GM18519 (cell line): Measurements from ENCODE around the gene SESN3.
"Not testable (repeated sequence)": the region's sequence is repeated elsewhere in the genome, so short reads cannot be mapped to it uniquely, and the experiment has no call there.

Experiments
- ATAC-seq: cut with Tn5 transposase; IDR thresholded peaks from one replicate; pipeline ENCODE4 v1.9.1; 2021; ENCODE audit warnings: mild to moderate bottlenecking, moderate library complexity; ENCODE audit not compliant: unreplicated experiment, low FRiP score

Gene SESN3

GRCh38 chr11:95156133-95156721 lies 74.8 kb downstream of the SESN3 start:
- ATAC-seq: no peak

- no peak for ATAC-seq
Measured at GRCh38 chr11:95155385-95155784, 75.6 kb downstream of the SESN3 start.

DNA sequence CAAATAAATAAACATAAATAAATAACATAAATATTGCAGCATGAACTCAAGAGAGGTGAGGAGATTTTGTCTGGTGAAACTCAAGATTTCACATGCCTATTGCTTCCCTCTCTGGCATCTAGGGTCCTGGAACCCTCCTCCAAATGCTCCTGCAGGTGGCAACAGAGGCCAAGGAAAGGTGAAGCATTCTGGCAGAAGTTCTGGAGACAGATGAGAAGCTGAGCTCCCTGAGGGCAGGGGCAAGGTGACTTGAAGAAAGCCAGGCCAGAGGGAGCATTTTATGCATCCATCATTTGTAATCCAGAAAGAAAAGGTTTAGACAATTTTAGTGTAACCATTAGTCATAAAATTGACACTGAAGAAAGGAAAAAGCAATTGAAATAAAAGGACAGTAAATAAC lies 76.5 kb downstream of the SESN3 start:
- ATAC-seq: no peak

- ATAC-seq: no peak
Measured at GRCh38 chr11:95153857-95154246, 77.2 kb downstream of the SESN3 start.

GRCh38 chr11:95152876-95153856 lies 77.8 kb downstream of the SESN3 start:
- no peak for ATAC-seq

- ATAC-seq: peak; percentile 81
Measured at GRCh38 chr11:95150956-95151684, 79.9 kb downstream of the SESN3 start.

- no peak for ATAC-seq
Measured at GRCh38 chr11:95149651-95150364, 81.2 kb downstream of the SESN3 start.

- no peak for ATAC-seq
Measured at GRCh38 chr11:95148938-95149337, 82.1 kb downstream of the SESN3 start.

- no peak for ATAC-seq
Measured at GRCh38 chr11:95148406-95148805, 82.6 kb downstream of the SESN3 start.

DNA sequence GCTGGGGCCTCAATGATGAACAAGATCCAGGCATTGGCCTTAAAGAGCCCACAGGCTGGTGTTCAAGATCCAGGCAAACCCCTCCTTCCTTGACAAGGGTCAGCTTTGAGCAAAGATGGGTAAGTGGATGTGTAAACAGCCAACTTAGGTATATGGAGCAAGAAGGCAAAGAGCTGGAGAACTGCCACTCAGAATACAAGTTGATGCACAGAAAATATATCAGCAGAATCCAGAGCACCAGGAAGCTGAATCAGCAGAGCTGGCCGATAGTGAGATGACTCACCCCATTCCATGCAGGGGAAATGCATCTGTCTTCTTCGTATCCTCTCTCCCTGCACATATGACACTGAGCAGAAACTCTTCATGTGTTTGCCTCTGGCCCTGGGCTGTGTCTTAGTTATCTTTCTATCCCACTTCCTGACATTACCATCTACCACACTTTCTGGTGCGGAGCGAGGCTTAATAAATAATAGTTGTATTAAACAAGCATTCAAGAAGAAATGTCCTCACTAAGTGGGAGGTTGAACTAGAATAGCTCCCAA lies 83.6 kb downstream of the SESN3 start:
- ATAC-seq: no peak

DNA sequence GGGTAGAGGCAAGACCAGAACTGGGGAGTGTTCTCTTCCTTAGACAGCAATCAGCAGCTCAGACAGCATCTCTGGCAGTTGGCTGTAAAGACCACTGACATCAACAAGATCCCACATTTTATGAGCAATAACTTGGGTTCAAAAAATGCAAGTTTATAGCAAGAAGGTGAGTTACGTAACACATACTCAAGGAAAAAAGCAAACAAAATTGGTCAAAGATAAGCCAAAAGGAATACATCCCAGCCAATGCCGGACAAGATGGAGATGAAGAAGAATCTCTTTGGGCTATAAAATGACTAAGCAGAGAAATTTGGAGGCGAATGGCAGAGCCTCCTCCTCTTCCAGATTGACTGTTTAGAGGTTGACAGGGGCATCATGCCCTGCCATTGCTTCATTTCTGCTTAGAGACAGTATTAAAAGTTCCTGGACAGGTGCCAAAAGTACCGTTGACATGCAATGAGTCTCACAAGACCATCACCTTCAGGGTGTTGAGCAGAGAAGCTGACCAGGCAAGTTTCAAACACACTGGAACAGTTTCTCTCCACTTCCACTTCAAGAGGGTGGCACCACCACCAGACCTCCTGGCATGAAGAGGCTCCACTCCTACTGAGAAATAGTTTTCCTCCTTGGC lies 85.5 kb downstream of the SESN3 start:
- ATAC-seq: no peak

DNA sequence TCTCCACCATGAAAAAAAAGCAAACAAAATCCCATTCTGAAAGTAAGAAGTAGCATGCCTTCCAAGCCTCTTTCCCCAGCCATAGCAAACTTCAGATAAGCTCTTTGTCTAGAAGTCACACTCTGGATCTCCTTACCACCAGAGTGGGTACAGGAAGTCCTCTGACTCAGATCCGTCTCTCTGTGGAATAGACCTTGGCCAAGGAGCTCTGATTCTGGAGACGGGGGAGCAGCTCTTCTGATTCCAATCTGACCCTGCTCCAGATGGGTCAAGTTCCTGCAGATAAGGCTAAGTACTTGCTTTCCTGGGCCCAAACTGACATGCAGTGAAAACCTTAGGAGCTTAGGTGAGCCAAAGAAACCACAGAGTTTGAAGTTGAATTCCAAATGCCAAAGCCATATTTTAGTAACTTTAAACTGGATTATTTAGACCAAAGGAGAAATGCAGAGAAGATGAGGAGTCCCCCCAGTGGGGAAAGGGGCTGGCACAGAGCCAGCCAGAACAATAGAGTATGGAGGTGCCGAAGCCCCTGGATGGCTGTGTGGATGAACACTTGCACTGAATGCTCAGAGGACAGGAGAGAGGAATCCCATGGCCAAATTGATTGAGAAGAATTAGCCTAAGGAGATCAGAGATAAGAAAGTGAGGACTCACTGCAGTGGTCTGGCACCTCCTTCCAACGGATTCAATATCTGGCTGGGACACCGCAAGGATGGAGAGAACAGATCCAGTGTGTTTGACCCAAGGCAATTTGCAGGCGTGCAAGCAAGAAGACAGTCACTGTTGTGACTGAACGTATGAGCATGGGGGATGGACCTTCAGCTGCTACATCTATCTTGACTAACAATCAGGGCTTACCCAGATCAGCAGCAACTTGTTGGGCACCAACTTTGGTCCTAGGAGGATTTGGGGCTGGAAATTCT lies 86.4 kb downstream of the SESN3 start:
- no peak for ATAC-seq

DNA sequence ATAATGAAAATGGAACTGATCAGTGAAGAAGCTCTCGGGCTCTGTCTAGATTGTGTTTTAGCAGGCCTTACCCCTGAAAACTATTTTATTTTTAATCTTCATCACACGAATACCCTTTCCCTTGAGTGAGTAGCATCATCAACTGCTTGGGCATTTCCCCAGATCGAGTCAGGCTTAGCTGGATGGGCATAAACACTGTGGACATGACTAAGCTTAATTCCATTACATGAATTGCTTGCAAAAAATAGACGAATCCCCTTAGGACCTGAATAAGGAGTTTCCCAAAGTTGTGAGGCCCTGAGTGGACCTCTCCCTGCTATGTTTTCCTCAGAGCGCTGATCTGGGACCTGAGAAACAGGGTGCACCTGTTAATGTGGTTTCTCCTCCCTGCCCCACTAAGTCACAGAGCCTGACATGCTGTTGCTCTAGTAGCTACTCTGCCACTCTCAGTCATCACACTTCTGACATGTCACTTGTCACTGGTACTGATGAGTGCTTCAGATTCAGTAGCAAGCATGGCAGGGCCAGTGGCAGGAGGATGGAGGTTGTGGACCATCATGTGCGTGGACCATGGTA lies 87.8 kb downstream of the SESN3 start:
- no peak for ATAC-seq

DNA sequence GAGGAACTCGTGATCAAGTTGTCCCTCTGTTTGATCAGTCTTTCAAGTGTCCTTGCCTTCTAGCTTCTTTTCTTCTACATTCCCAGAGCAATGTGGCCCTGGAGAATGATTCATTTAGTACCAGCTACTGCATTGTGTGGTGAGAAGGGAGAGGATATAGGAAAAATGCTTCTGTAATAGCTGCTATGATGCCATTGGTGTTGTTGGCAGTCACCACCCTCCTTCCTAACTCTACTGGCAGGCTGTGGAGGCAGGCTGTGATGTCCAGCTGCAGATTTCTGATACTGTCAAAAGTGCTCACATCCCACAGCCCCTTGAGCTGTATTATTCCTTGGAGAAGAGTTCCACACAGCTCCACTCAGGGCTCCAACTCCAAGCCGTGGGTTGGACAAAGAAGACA lies 88.6 kb downstream of the SESN3 start:
- no peak for ATAC-seq

- no peak for ATAC-seq
Measured at GRCh38 chr11:95140397-95141033, 90.5 kb downstream of the SESN3 start.

DNA sequence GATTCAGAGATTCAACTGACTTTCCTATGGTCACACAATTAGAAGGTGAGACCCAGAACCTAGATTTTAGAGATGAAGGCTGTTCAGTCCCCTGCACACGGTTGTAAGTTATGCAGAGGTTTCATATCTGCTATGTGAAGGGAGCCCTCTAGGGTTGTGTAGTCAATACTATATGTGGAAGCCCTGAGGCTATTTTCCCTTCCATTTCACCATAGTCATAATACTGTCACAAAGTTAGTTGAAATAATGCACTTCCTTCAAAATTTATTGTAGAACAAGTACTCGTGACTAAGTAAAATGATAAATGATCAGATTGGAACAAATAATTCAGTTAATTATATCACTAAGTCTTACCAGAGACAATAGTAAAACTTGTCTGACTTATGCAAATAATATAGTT lies 92.6 kb downstream of the SESN3 start:
- peak; percentile 84 for ATAC-seq

- no peak for ATAC-seq
Measured at GRCh38 chr11:95137299-95137698, 93.7 kb downstream of the SESN3 start.

GRCh38 chr11:95136747-95137146 lies 94.3 kb downstream of the SESN3 start:
- ATAC-seq: not testable (repeated sequence)
